Astrocyte of the cerebellum (primary cell): Measurements from ENCODE around the gene ABHD2.

Source experiments
- DNase-seq: peaks from one replicate; pipeline ENCODE4 v3.0.0-alpha.2; 2011; ENCODE audit warnings: low read depth
- H3K4me3 ChIP-seq: 2 replicates; pipeline ENCODE4 v1.5.1; 2011; ENCODE audit warnings: mild to moderate bottlenecking, low read depth, low read length, moderate library complexity
- CTCF ChIP-seq: IDR thresholded peaks from 2 replicates; pipeline ENCODE4 v1.5.1; 2012; ENCODE audit warnings: low read length, low read depth, moderate library complexity, mild to moderate bottlenecking; ENCODE audit errors: missing control alignments
- in situ Hi-C: cut with HindIII; loops from 2 replicates; pipeline ENCODE4 v1.10.0; 2017; ENCODE audit warnings: low sequenced_read_pairs

ABHD2 gene

GRCh38 chr15:89148126-89148525, 59.9 kb downstream of the ABHD2 start:
- H3K4me3 ChIP-seq = no peak overlapping the region
- no peak for TF ChIP-seq CTCF
- no peak for DNase-seq
- in situ Hi-C loops = no loop called here

- in situ Hi-C loops = no loop called here
- H3K4me3 ChIP-seq = no peak overlapping the region
- no peak for TF ChIP-seq CTCF
- DNase-seq = no peak
Observed at GRCh38 chr15:89149501-89150101, 61.3 kb downstream of the ABHD2 start.

- in situ Hi-C loops = no loop called here
- DNase-seq = no peak
- TF ChIP-seq CTCF = no peak
- H3K4me3 ChIP-seq = no peak overlapping the region
Observed at GRCh38 chr15:89150287-89150686, 62.0 kb downstream of the ABHD2 start.

- TF ChIP-seq CTCF = no peak
- no peak for DNase-seq
- in situ Hi-C loops = no loop called here
- no peak overlapping the region for H3K4me3 ChIP-seq
Observed at GRCh38 chr15:89150762-89151664, 62.8 kb downstream of the ABHD2 start.

GRCh38 chr15:89155122-89155521, 66.9 kb downstream of the ABHD2 start:
- in situ Hi-C loops = no loop called here
- DNase-seq = no peak
- no peak overlapping the region for H3K4me3 ChIP-seq
- no peak for TF ChIP-seq CTCF

GRCh38 chr15:89155656-89156055, 67.4 kb downstream of the ABHD2 start:
- in situ Hi-C loops = no loop called here
- DNase-seq = no peak
- no peak for TF ChIP-seq CTCF
- H3K4me3 ChIP-seq = no peak overlapping the region
